ENCODE data around the gene EEF1A2. TPM values are rescaled to one million over a fixed set of nuclear protein-coding genes. Genes with fewer than 3 reads are reported as not detected.

The EEF1A2 gene
- total RNA-seq, 1 experiment from 2014 or later, result 26.0 TPM

DNA sequence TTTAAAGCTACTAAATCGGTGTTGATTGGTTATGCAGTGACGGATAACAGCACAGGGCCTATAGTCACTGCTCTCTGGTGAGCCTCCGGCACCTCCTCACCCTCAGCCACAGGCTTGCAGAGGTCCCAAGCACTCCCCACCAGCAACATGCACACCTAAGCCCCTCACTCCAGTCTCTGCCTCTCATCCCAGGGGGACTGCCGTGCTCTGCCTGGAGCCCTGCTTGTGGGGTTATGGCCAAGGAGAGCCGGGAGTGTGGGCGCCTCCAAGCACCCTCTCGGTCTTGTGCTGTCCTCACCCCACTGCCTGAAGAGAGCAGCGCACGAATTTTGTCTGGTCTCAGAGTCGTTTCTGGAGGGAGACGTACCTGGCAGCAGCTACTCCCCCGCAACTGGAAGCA lies 6.8 kb upstream of the EEF1A2 start:
- H3K4me3 Mint-ChIP-seq, result no peak overlapping the region
- no peak overlapping the region for H3K27ac Mint-ChIP-seq
- H3K4me1 Mint-ChIP-seq, result no peaks in the 10 kb centered on the region; the same call in 1 of the 2 replicates
- H3K27me3 Mint-ChIP-seq (ENCODE audit: low read depth), result peaks cover 27% of the 10 kb centered on the region
- ChIA-PET CTCF (interaction anchor here (0.9 to 2.4 kb wide), 2 partner anchors 9 to 15 kb away, joined by 3 to 9 read pairs; partner anchors contain the start of gene PPDPF), POLR2A (interaction anchor here (1.4 kb wide), 1 partner anchor 15 kb away, joined by 3 read pairs; the partner anchor contains the start of gene PPDPF)
- H3K9me3 Mint-ChIP-seq, result peaks cover 10% of the 10 kb centered on the region
- no peak for ATAC-seq
- TF ChIP-seq, protein P1, sequence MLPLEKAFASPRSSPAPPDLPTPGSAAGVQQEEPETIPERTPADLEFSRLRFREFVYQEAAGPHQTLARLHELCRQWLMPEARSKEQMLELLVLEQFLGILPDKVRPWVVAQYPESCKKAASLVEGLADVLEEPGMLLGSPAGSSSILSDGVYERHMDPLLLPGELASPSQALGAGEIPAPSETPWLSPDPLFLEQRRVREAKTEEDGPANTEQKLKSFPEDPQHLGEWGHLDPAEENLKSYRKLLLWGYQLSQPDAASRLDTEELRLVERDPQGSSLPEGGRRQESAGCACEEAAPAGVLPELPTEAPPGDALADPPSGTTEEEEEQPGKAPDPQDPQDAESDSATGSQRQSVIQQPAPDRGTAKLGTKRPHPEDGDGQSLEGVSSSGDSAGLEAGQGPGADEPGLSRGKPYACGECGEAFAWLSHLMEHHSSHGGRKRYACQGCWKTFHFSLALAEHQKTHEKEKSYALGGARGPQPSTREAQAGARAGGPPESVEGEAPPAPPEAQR (CRISPR knock-in tag; IDR thresholded peaks at IDR 0.05), result no peak
- 0 out of 2 replicates have a peak, but pooled peaks cover 2% of the 10 kb centered on the region for H3K36me3 Mint-ChIP-seq
- no peak for DNase-seq (ENCODE audit: low spot score)

DNA sequence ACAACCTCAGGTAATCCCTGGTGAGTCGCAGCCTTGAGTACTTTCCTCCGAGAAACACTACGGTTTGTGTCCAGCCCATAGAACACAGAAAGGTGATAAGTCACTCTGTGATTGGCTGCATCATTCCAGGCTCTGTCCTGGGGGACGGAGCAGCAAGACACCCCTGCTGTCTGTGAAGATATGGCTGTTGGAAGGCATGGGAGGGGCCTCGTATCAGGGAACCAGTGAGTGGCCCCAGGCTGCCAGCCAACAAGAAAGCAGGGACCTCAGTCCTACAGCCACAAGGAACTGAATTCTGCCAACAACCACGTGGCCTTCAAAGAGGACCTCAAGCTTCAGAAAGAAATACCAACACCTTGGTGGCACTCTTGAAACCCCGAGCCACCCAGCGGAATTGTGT lies 6.4 kb upstream of the EEF1A2 start:
- H3K9me3 Mint-ChIP-seq, result peaks cover 10% of the 10 kb centered on the region
- ChIA-PET POLR2A (interaction anchor here (1.4 kb wide), 1 partner anchor 15 kb away, joined by 3 read pairs; the partner anchor contains the start of gene PPDPF), CTCF (interaction anchor here (0.9 to 2.4 kb wide), 2 partner anchors 9 to 15 kb away, joined by 3 to 9 read pairs; partner anchors contain the start of gene PPDPF)
- ATAC-seq (no peak), DNase-seq (ENCODE audit: low spot score) (no peak)
- H3K4me3 Mint-ChIP-seq, result no peak overlapping the region
- peaks cover 28% of the 10 kb centered on the region for H3K27me3 Mint-ChIP-seq (ENCODE audit: low read depth)
- no peaks in the 10 kb centered on the region; the same call in 1 of the 2 replicates for H3K4me1 Mint-ChIP-seq
- TF ChIP-seq IRF2 (CRISPR knock-in tag; IDR thresholded peaks at IDR 0.05; ENCODE audit: borderline replicate concordance, low read depth) (no peak), KAT7 (CRISPR knock-in tag; IDR thresholded peaks at IDR 0.05; ENCODE audit: borderline replicate concordance) (no peak), ESRRA (CRISPR knock-in tag; IDR thresholded peaks at IDR 0.05; ENCODE audit: borderline replicate concordance) (no peak), PRRX2 (CRISPR knock-in tag; IDR thresholded peaks at IDR 0.05) (no peak), MYBL2 (CRISPR knock-in tag; IDR thresholded peaks at IDR 0.05) (no peak), SP1 (CRISPR knock-in tag; conservative IDR thresholded peaks at IDR 0.05) (no peak), NFE2L1 (CRISPR knock-in tag; IDR thresholded peaks at IDR 0.05) (no peak), ZNF219 (CRISPR knock-in tag; IDR thresholded peaks at IDR 0.05; ENCODE audit: borderline replicate concordance) (no peak), NFATC4 (CRISPR knock-in tag; IDR thresholded peaks at IDR 0.05) (no peak), TCF7 (CRISPR knock-in tag; IDR thresholded peaks at IDR 0.05; ENCODE audit: low read depth) (no peak), GABPB1 (CRISPR knock-in tag; IDR thresholded peaks at IDR 0.05) (no peak), NR3C1 (CRISPR knock-in tag; conservative IDR thresholded peaks at IDR 0.05; ENCODE audit: low read depth) (no peak), CREM (CRISPR knock-in tag; IDR thresholded peaks at IDR 0.05) (no peak), ZBTB21 (CRISPR knock-in tag; IDR thresholded peaks at IDR 0.05; ENCODE audit: borderline replicate concordance) (no peak), TP53 (CRISPR knock-in tag; IDR thresholded peaks at IDR 0.05) (no peak), ZNF317 (CRISPR knock-in tag; IDR thresholded peaks at IDR 0.05; ENCODE audit: borderline replicate concordance, low read depth) (no peak)
- H3K36me3 Mint-ChIP-seq, result 0 out of 2 replicates have a peak, but pooled peaks cover 2% of the 10 kb centered on the region
- H3K27ac Mint-ChIP-seq, result no peak overlapping the region

DNA sequence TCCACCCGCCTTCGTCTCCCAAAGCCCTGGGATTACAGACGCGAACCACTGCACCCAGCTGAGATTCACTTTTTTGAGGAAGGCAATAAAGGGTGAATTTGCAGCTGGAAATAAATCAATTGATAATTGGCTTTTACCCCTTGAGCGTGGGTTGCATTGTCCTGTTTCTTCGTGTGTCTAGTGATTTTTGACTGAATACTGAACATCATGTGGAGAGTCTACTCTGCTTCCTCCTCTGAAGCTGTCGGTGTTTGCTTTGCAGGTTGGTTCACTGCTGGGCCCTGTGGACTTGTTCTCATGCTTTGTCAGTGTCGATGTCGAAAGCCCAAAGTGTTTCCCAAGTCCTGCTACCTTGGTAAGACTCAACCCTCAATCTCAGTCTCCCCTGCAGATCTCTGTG lies 5.8 kb upstream of the EEF1A2 start:
- no peak for ATAC-seq
- TF ChIP-seq, protein P2, sequence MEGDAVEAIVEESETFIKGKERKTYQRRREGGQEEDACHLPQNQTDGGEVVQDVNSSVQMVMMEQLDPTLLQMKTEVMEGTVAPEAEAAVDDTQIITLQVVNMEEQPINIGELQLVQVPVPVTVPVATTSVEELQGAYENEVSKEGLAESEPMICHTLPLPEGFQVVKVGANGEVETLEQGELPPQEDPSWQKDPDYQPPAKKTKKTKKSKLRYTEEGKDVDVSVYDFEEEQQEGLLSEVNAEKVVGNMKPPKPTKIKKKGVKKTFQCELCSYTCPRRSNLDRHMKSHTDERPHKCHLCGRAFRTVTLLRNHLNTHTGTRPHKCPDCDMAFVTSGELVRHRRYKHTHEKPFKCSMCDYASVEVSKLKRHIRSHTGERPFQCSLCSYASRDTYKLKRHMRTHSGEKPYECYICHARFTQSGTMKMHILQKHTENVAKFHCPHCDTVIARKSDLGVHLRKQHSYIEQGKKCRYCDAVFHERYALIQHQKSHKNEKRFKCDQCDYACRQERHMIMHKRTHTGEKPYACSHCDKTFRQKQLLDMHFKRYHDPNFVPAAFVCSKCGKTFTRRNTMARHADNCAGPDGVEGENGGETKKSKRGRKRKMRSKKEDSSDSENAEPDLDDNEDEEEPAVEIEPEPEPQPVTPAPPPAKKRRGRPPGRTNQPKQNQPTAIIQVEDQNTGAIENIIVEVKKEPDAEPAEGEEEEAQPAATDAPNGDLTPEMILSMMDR (IDR thresholded peaks at IDR 0.05), result no peak
- TF ChIP-seq RORB (CRISPR knock-in tag; IDR thresholded peaks at IDR 0.05) (no peak), MYBL2 (CRISPR knock-in tag; IDR thresholded peaks at IDR 0.05) (no peak)
- Mint-ChIP-seq H3K27ac (no peak overlapping the region), H3K4me3 (no peak overlapping the region), H3K4me1 (no peaks in the 10 kb centered on the region; the same call in 1 of the 2 replicates), H3K36me3 (0 out of 2 replicates have a peak, but pooled peaks cover 2% of the 10 kb centered on the region), H3K27me3 (ENCODE audit: low read depth) (peaks cover 34% of the 10 kb centered on the region), H3K9me3 (peaks cover 10% of the 10 kb centered on the region)
- ChIA-PET POLR2A (interaction anchor here (1.4 kb wide), 1 partner anchor 16 kb away, joined by 3 read pairs; the partner anchor contains the start of gene PPDPF), CTCF (interaction anchor here (0.9 to 2.4 kb wide), 2 partner anchors 8 to 16 kb away, joined by 3 to 9 read pairs; partner anchors contain the start of gene PPDPF)
- no peak for DNase-seq (ENCODE audit: low spot score)

All from WTC11 (cell line).